OCI-LY1 (cell line): ENCODE data around the gene LDLRAD3.

Source experiments
- H2AFZ ChIP-seq: fragments of 200-600 bp; sonication (generic), shearing (Covaris generic); 2 replicates; pipeline ENCODE4 v1.6.0; 2014; ENCODE audit warnings: antibody characterized with exemption, mild to moderate bottlenecking, low read length
- H3F3A ChIP-seq: fragments of 200-600 bp; sonication (generic), shearing (Covaris generic); 2 replicates; pipeline ENCODE4 v1.6.0; 2014; ENCODE audit warnings: mild to moderate bottlenecking, antibody characterized with exemption, low read length, moderate library complexity; ENCODE audit not compliant: insufficient read depth
- H3K27ac ChIP-seq: fragments of 200-600 bp; sonication (generic); 2 replicates; pipeline ENCODE4 v1.5.1; 2014; ENCODE audit warnings: low read length, mixed run types, mild to moderate bottlenecking, low read depth; ENCODE audit not compliant: poor library complexity, severe bottlenecking
- H3K27me3 ChIP-seq: fragments of 200-600 bp; sonication (generic); 2 replicates; pipeline ENCODE4 v1.6.0; 2014; ENCODE audit warnings: antibody characterized with exemption, mild to moderate bottlenecking, low read length, moderate library complexity; ENCODE audit not compliant: insufficient read depth
- H3K36me3 ChIP-seq: fragments of 200-600 bp; sonication (generic); 2 replicates; pipeline ENCODE4 v1.6.1; 2014; ENCODE audit warnings: mild to moderate bottlenecking, antibody characterized with exemption, low read length, moderate library complexity, mixed read lengths; ENCODE audit not compliant: insufficient read depth
- H3K4me1 ChIP-seq: fragments of 200-600 bp; sonication (generic); 2 replicates; pipeline ENCODE4 v1.5.1; 2014; ENCODE audit warnings: mild to moderate bottlenecking, low read length, moderate library complexity; ENCODE audit not compliant: insufficient read depth, severe bottlenecking
- H3K4me2 ChIP-seq: fragments of 200-600 bp; sonication (generic), shearing (Covaris generic); 2 replicates; pipeline ENCODE4 v1.6.1; 2014; ENCODE audit warnings: low read length
- H3K4me3 ChIP-seq: fragments of 200-600 bp; sonication (generic); 2 replicates; pipeline ENCODE4 v1.5.1; 2014; ENCODE audit warnings: low read length, low read depth, mild to moderate bottlenecking, mixed read lengths; ENCODE audit not compliant: poor library complexity, severe bottlenecking
- H3K79me2 ChIP-seq: fragments of 200-600 bp; shearing (Covaris generic); 2 replicates; pipeline ENCODE4 v1.6.1; 2016; ENCODE audit warnings: mixed run types, low read length, mixed read lengths; ENCODE audit not compliant: insufficient read depth
- H3K9ac ChIP-seq: fragments of 200-600 bp; sonication (generic), shearing (Covaris generic); 2 replicates; pipeline ENCODE4 v1.6.1; 2014; ENCODE audit warnings: mild to moderate bottlenecking, low read length, mixed read lengths
- H3K9me2 ChIP-seq: fragments of 200-600 bp; sonication (generic), shearing (Covaris generic); 2 replicates; pipeline ENCODE4 v1.6.1; 2014; ENCODE audit warnings: low read depth, mild to moderate bottlenecking, low read length, mixed read lengths
- H3K9me3 ChIP-seq: fragments of 200-600 bp; shearing (Covaris generic); 2 replicates; pipeline ENCODE4 v1.6.1; 2014; ENCODE audit warnings: low read length, mixed read lengths
- H4K20me1 ChIP-seq: fragments of 200-600 bp; sonication (generic), shearing (Covaris generic); 2 replicates; pipeline ENCODE4 v1.6.0; 2016; ENCODE audit warnings: mild to moderate bottlenecking, low read length; ENCODE audit not compliant: insufficient read depth
- CTCF ChIP-seq: fragments of 200-600 bp; sonication (generic), shearing (Covaris generic); IDR thresholded peaks from 2 replicates; pipeline ENCODE4 v1.5.1; 2017; ENCODE audit warnings: mild to moderate bottlenecking, antibody characterized with exemption, low read length, moderate library complexity, mixed read lengths
- EZH2 ChIP-seq: fragments of 200-600 bp; sonication (generic), shearing (Covaris generic); IDR thresholded peaks from 2 replicates; pipeline ENCODE4 v1.8.0; 2017; ENCODE audit warnings: borderline replicate concordance, mixed run types, mild to moderate bottlenecking, antibody characterized with exemption, low read length, moderate library complexity, mixed read lengths

LDLRAD3 gene

DNA sequence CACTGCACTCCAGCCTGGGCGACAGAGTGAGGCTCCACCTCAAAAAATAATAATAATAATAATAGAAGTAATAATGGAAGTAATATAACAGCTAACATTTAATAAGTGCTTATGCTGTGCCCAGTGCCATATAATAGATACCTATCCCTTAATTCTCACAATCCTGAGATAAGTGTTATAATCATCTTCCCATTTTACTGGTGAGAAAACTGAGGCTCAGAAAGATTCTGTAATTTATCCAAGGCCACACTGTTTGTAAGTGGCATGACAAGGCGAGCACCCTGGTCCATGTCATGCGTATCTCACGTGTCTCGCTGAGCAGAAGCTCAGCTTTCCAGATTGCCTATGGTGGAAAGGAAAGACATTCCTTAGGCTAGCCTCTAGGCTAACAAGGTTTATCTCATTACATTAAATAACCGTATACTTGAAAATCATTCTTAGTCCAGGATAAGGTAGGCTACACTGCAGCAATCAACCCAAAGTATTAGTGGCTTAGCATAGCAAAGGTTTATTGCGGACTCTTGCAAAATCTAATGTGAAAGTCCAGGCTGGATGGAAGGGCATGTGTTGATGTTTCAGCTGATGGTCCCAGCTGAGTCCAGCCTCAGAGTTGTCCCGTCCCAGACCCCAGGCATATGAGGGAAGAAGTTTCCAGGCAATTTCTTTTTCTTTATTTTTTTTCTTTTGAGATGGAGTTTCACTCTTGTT lies 15.0 kb upstream of the LDLRAD3 start:
- H2AFZ ChIP-seq = no peak overlapping the region
- no peak overlapping the region for H3K9ac ChIP-seq
- H3K9me2 ChIP-seq = no peaks in the 10 kb centered on the region
- H3K27ac ChIP-seq = no peak overlapping the region
- TF ChIP-seq CTCF = no peak
- TF ChIP-seq EZH2 = no peak
- no peaks in the 10 kb centered on the region for H3K79me2 ChIP-seq
- no peaks in the 10 kb centered on the region for H4K20me1 ChIP-seq
- no peaks in the 10 kb centered on the region for H3K27me3 ChIP-seq
- no peak overlapping the region for H3K4me2 ChIP-seq
- H3F3A ChIP-seq = no peaks in the 10 kb centered on the region
- no peaks in the 10 kb centered on the region for H3K4me1 ChIP-seq
- H3K4me3 ChIP-seq = no peak overlapping the region
- H3K36me3 ChIP-seq = no peaks in the 10 kb centered on the region
- H3K9me3 ChIP-seq = no peaks in the 10 kb centered on the region

DNA sequence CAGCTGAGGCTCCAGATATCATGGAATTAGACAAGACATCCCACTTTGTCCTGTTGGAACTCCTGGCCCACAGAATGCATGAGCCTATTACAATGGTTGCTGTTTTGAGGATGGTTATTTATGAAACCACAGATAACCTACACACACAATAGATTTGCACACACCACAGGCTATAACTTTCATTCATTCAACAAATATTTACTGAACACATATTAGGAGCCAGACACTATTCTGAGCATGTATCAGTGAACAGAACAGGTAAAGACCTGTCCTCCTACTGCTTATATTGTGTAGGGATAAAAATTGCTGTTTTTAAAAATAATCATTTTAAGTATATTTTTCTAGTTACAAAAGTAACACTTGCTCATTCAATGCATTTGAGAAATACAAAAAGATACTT lies 13.4 kb upstream of the LDLRAD3 start:
- Histone ChIP-seq H3K9me3 (no peaks in the 10 kb centered on the region), H3K9me2 (no peaks in the 10 kb centered on the region), H3K4me2 (no peak overlapping the region), H3K4me1 (no peaks in the 10 kb centered on the region), H4K20me1 (no peaks in the 10 kb centered on the region), H3F3A (no peaks in the 10 kb centered on the region), H3K27ac (no peak overlapping the region), H2AFZ (no peak overlapping the region), H3K79me2 (no peaks in the 10 kb centered on the region), H3K27me3 (no peaks in the 10 kb centered on the region), H3K9ac (no peak overlapping the region), H3K36me3 (no peaks in the 10 kb centered on the region), H3K4me3 (no peak overlapping the region)
- no peak for TF ChIP-seq EZH2

- TF ChIP-seq EZH2 (no peak), CTCF (no peak)
- no peak overlapping the region for H2AFZ ChIP-seq
- no peaks in the 10 kb centered on the region for H3K9me3 ChIP-seq
- no peaks in the 10 kb centered on the region for H3K36me3 ChIP-seq
- no peaks in the 10 kb centered on the region for H3K79me2 ChIP-seq
- H4K20me1 ChIP-seq = no peaks in the 10 kb centered on the region
- H3K4me1 ChIP-seq = no peaks in the 10 kb centered on the region
- H3K27ac ChIP-seq = no peak overlapping the region
- H3K9me2 ChIP-seq = no peaks in the 10 kb centered on the region
- no peak overlapping the region for H3K4me2 ChIP-seq
- H3F3A ChIP-seq = no peaks in the 10 kb centered on the region
- H3K4me3 ChIP-seq = no peak overlapping the region
- H3K27me3 ChIP-seq = no peaks in the 10 kb centered on the region
- H3K9ac ChIP-seq = no peak overlapping the region
Observed at GRCh38 chr11:35932121-35932520, 11.7 kb upstream of the LDLRAD3 start.

- no peaks in the 10 kb centered on the region for H3K9me3 ChIP-seq
- no peaks in the 10 kb centered on the region for H4K20me1 ChIP-seq
- H3K79me2 ChIP-seq = no peaks in the 10 kb centered on the region
- no peaks in the 10 kb centered on the region for H3K9me2 ChIP-seq
- no peaks in the 10 kb centered on the region for H3K36me3 ChIP-seq
- H2AFZ ChIP-seq = no peak overlapping the region
- no peaks in the 10 kb centered on the region for H3K4me1 ChIP-seq
- H3K27me3 ChIP-seq = no peaks in the 10 kb centered on the region
- no peak overlapping the region for H3K4me2 ChIP-seq
- H3K27ac ChIP-seq = no peak overlapping the region
- no peak overlapping the region for H3K9ac ChIP-seq
- no peaks in the 10 kb centered on the region for H3F3A ChIP-seq
- no peak overlapping the region for H3K4me3 ChIP-seq
- TF ChIP-seq EZH2 (no peak), CTCF (no peak)
Observed at GRCh38 chr11:35932681-35933319, 11.1 kb upstream of the LDLRAD3 start.
